Transverse colon (tissue), 4 donors: ENCODE measurements around the gene DLG2.

ENCODE experiments used
- CTCF ChIP-seq, 5 experiments: fragments of 200-600 bp in 3 of 5; fragments of 450-650 bp in 2 of 5; sonication (generic) in 3 of 5; IDR thresholded peaks; 1 replicate in 2 of 5; 2 replicates in 3 of 5; pipeline ENCODE4 v1.5.1; 2016 to 2017; ENCODE audit warnings: antibody characterized with exemption in 5 of 5, inconsistent platforms in 3 of 5, mild to moderate bottlenecking in 2 of 5, moderate library complexity in 1 of 5
- POLR2A ChIP-seq: fragments of 450-650 bp; IDR thresholded peaks from one replicate; pipeline ENCODE4 v1.6.1; 2016; ENCODE audit warnings: antibody characterized with exemption, mild to moderate bottlenecking, moderate library complexity
- POLR2AphosphoS5 ChIP-seq, 3 donors: sonication (generic); formaldehyde crosslinking; IDR thresholded peaks; one replicate each; pipeline ENCODE4 v1.6.1; 2016; ENCODE audit warnings: antibody characterized with exemption in 3 of 3

GRCh38 chr11:84503503-84503902 is 1123.6 kb downstream of the DLG2 start:
- no peak for TF ChIP-seq CTCF (IDR thresholded peaks at IDR 0.05)
- TF ChIP-seq POLR2AphosphoS5 (IDR thresholded peaks at IDR 0.05), result no peak
- TF ChIP-seq POLR2A, result no peak
